Astrocyte (in vitro differentiated cells and primary cell): ENCODE data around the gene FAM13A. TPM values are rescaled to one million over a fixed set of nuclear protein-coding genes. Genes with fewer than 3 reads are reported as not detected.

ENCODE experiments used
- DNase-seq: peaks from one replicate; pipeline ENCODE4 v3.0.0-alpha.2; 2010; ENCODE audit warnings: low read depth
- FAIRE-seq: peaks from 2 replicates; lab custom pipeline; 2011; peaks lifted over from hg19 to GRCh38; lab: Jason Lieb, UNC
- H2AFZ ChIP-seq: 2 replicates; pipeline ENCODE4 v1.6.0; 2012; ENCODE audit warnings: low read depth, low read length, inconsistent platforms
- H3K27ac ChIP-seq: 2 replicates; pipeline ENCODE4 v1.5.1; 2011; ENCODE audit warnings: low read depth, low read length, inconsistent platforms
- H3K27me3 ChIP-seq: 2 replicates; pipeline ENCODE4 v1.6.0; 2011; ENCODE audit warnings: low read length, inconsistent platforms; ENCODE audit not compliant: insufficient read depth
- H3K36me3 ChIP-seq: 2 replicates; pipeline ENCODE4 v1.5.1; 2011; ENCODE audit warnings: low read length, inconsistent platforms; ENCODE audit not compliant: insufficient read depth
- H3K4me1 ChIP-seq: 2 replicates; pipeline ENCODE4 v1.5.1; 2011; ENCODE audit warnings: low read length, inconsistent platforms; ENCODE audit not compliant: insufficient read depth
- H3K4me2 ChIP-seq: 2 replicates; pipeline ENCODE4 v1.6.0; 2012; ENCODE audit warnings: low read length, inconsistent platforms
- H3K4me3 ChIP-seq: 2 replicates; pipeline ENCODE4 v1.5.1; 2011; ENCODE audit warnings: low read depth, mild to moderate bottlenecking, low read length, inconsistent platforms; ENCODE audit not compliant: insufficient read depth
- H3K79me2 ChIP-seq: 2 replicates; pipeline ENCODE4 v1.6.0; 2012; ENCODE audit warnings: mild to moderate bottlenecking, low read length, inconsistent platforms; ENCODE audit not compliant: insufficient read depth
- H3K9ac ChIP-seq: 2 replicates; pipeline ENCODE4 v1.6.0; 2012; ENCODE audit warnings: mild to moderate bottlenecking, low read length, inconsistent platforms
- H3K9me3 ChIP-seq: 2 replicates; pipeline ENCODE4 v1.5.1; 2012; ENCODE audit warnings: low read depth, mild to moderate bottlenecking, low read length, inconsistent platforms; ENCODE audit not compliant: insufficient read depth
- H4K20me1 ChIP-seq: 2 replicates; pipeline ENCODE4 v1.6.0; 2012; ENCODE audit warnings: low read length, inconsistent platforms; ENCODE audit not compliant: insufficient read depth
- H3K27ac Mint-ChIP-seq: one replicate; pipeline ENCODE4 v1.8.0; 2021; ENCODE audit warnings: mild to moderate bottlenecking, mixed read lengths; ENCODE audit not compliant: unreplicated experiment
- H3K27me3 Mint-ChIP-seq: one replicate; pipeline ENCODE4 v1.8.0; 2021; ENCODE audit warnings: low read depth, mixed read lengths; ENCODE audit not compliant: unreplicated experiment
- H3K36me3 Mint-ChIP-seq: one replicate; pipeline ENCODE4 v1.8.0; 2021; ENCODE audit warnings: low read depth, mixed read lengths; ENCODE audit not compliant: unreplicated experiment
- H3K4me1 Mint-ChIP-seq: one replicate; pipeline ENCODE4 v1.8.0; 2021; ENCODE audit warnings: low read depth, mixed read lengths; ENCODE audit not compliant: unreplicated experiment
- H3K4me3 Mint-ChIP-seq: one replicate; pipeline ENCODE4 v1.8.0; 2021; ENCODE audit warnings: mild to moderate bottlenecking, moderate library complexity, mixed read lengths; ENCODE audit not compliant: unreplicated experiment
- H3K9me3 Mint-ChIP-seq: one replicate; pipeline ENCODE4 v1.8.0; 2021; ENCODE audit warnings: mild to moderate bottlenecking, mixed read lengths; ENCODE audit not compliant: unreplicated experiment
- CTCF ChIP-seq: IDR thresholded peaks from 2 replicates; pipeline ENCODE4 v1.5.1; 2011; ENCODE audit warnings: low read depth, mild to moderate bottlenecking, inconsistent platforms, low read length, moderate library complexity; ENCODE audit not compliant: insufficient read depth
- EZH2 ChIP-seq: IDR thresholded peaks from 2 replicates; pipeline ENCODE4 v1.6.1; 2012; ENCODE audit warnings: mild to moderate bottlenecking, low read length, inconsistent platforms; ENCODE audit not compliant: insufficient read depth
- total RNA-seq: library from RNA; stranded (reverse); gene quantifications from 2 replicates; pipeline ENCODE4 v1.2.1, GENCODE V29; 2021

Gene FAM13A
- total RNA-seq, 1 donor from 2014 or later: 12.0 TPM

- Histone ChIP-seq H4K20me1 (no peaks in the 10 kb centered on the region), H3K36me3 (peaks cover 11% of the 10 kb centered on the region), H3K27me3 (no peaks in the 10 kb centered on the region), H3K4me1 (no peaks in the 10 kb centered on the region), H3K9ac (no peak overlapping the region), H3K27ac (no peak overlapping the region), H3K4me3 (no peak overlapping the region), H2AFZ (no peak overlapping the region), H3K4me2 (no peak overlapping the region), H3K79me2 (no peaks in the 10 kb centered on the region), H3K9me3 (no peaks in the 10 kb centered on the region)
- Mint-ChIP-seq H3K9me3 (no peaks in the 10 kb centered on the region), H3K27ac (no peak overlapping the region), H3K36me3 (peaks cover 13% of the 10 kb centered on the region), H3K4me1 (no peaks in the 10 kb centered on the region), H3K27me3 (no peaks in the 10 kb centered on the region), H3K4me3 (no peak overlapping the region)
- no peak for DNase-seq
- no peak for FAIRE-seq
- no peak for TF ChIP-seq EZH2
- no peak for TF ChIP-seq CTCF
These were observed 331.0 kb downstream of the FAM13A start for GRCh38 chr4:88725986-88726385.

- Histone ChIP-seq H3K4me2 (no peak overlapping the region), H3K36me3 (peaks cover 11% of the 10 kb centered on the region), H3K27ac (no peak overlapping the region), H3K9me3 (no peaks in the 10 kb centered on the region), H3K4me1 (no peaks in the 10 kb centered on the region), H3K4me3 (no peak overlapping the region), H3K79me2 (no peaks in the 10 kb centered on the region), H2AFZ (no peak overlapping the region), H3K9ac (no peak overlapping the region), H4K20me1 (no peaks in the 10 kb centered on the region), H3K27me3 (no peaks in the 10 kb centered on the region)
- H3K27ac Mint-ChIP-seq: no peak overlapping the region
- no peak for FAIRE-seq
- H3K4me3 Mint-ChIP-seq: no peak overlapping the region
- H3K36me3 Mint-ChIP-seq: peaks cover 13% of the 10 kb centered on the region
- H3K27me3 Mint-ChIP-seq: no peaks in the 10 kb centered on the region
- DNase-seq: no peak
- no peaks in the 10 kb centered on the region for H3K4me1 Mint-ChIP-seq
- TF ChIP-seq CTCF: no peak
- no peak for TF ChIP-seq EZH2
- H3K9me3 Mint-ChIP-seq: peaks cover 3% of the 10 kb centered on the region
These were observed 331.8 kb downstream of the FAM13A start for GRCh38 chr4:88725143-88725542.

GRCh38 chr4:88724406-88724805 is 332.6 kb downstream of the FAM13A start:
- H3K4me3 ChIP-seq: no peak overlapping the region
- H3K27me3 ChIP-seq: no peaks in the 10 kb centered on the region
- H3K4me2 ChIP-seq: no peak overlapping the region
- peaks cover 11% of the 10 kb centered on the region for H3K36me3 ChIP-seq
- H3K27ac Mint-ChIP-seq: no peak overlapping the region
- H3K4me1 Mint-ChIP-seq: no peaks in the 10 kb centered on the region
- DNase-seq (no peak), FAIRE-seq (no peak)
- no peak overlapping the region for H3K27ac ChIP-seq
- peaks cover 3% of the 10 kb centered on the region for H3K9me3 Mint-ChIP-seq
- TF ChIP-seq CTCF (no peak), EZH2 (no peak)
- no peaks in the 10 kb centered on the region for H3K4me1 ChIP-seq
- no peaks in the 10 kb centered on the region for H4K20me1 ChIP-seq
- H2AFZ ChIP-seq: no peak overlapping the region
- no peak overlapping the region for H3K4me3 Mint-ChIP-seq
- H3K79me2 ChIP-seq: no peaks in the 10 kb centered on the region
- H3K9ac ChIP-seq: no peak overlapping the region
- H3K27me3 Mint-ChIP-seq: no peaks in the 10 kb centered on the region
- H3K9me3 ChIP-seq: no peaks in the 10 kb centered on the region
- H3K36me3 Mint-ChIP-seq: peaks cover 13% of the 10 kb centered on the region
